Prostate gland (tissue), 2 donors: ENCODE results near the gene ASZ1.

ENCODE experiments used
- CTCF ChIP-seq, 4 experiments: fragments of 200-600 bp in 2 of 4; fragments of 450-650 bp in 2 of 4; sonication (generic) in 2 of 4; IDR thresholded peaks; 1 replicate in 3 of 4; 2 replicates in 1 of 4; pipeline ENCODE4 v1.5.1; 2016 to 2019; ENCODE audit warnings: antibody characterized with exemption in 4 of 4, mild to moderate bottlenecking in 2 of 4, moderate library complexity in 2 of 4
- POLR2A ChIP-seq: fragments of 450-650 bp; IDR thresholded peaks from one replicate; pipeline ENCODE4 v1.6.1; 2016; ENCODE audit warnings: antibody characterized with exemption, mild to moderate bottlenecking
- POLR2AphosphoS5 ChIP-seq: sonication (generic); formaldehyde crosslinking; IDR thresholded peaks from one replicate; pipeline ENCODE4 v1.6.1; 2017; ENCODE audit warnings: antibody characterized with exemption

- TF ChIP-seq POLR2A (no peak), CTCF (IDR thresholded peaks at IDR 0.05) (no peak), POLR2AphosphoS5 (no peak)
Observed at GRCh38 chr7:117332031-117332430, 95.3 kb downstream of the ASZ1 start.
